Posterior cingulate gyrus (tissue), 11 donors: ENCODE data around the gene MDP1.

ENCODE experiments used
- DNase-seq, 10 donors: peaks; one replicate each; pipeline versions ENCODE4 v3.0.0 to v3.0.0-alpha.2; 2020 to 2021; ENCODE audit warnings: mixed read lengths in 3 of 10
- intact Hi-C: fragments of 100-400 bp; cut with DNase I; formaldehyde crosslinking; loops from one replicate; pipeline ENCODE4 v1.15.1; 2023

Gene MDP1

GRCh38 chr14:24164518-24164991 is 51.3 kb downstream of the MDP1 start:
- peak in 3 of 10 donors; percentile 57 to 78 (median 68) for DNase-seq
- intact Hi-C loops, result no loop called here
